ENCODE results near the gene ZNF804B. TPM values are rescaled to one million over a fixed set of nuclear protein-coding genes. Genes with fewer than 3 reads are reported as not detected.

Gene ZNF804B
- total RNA-seq, 1 experiment from 2014 or later = not detected

DNA sequence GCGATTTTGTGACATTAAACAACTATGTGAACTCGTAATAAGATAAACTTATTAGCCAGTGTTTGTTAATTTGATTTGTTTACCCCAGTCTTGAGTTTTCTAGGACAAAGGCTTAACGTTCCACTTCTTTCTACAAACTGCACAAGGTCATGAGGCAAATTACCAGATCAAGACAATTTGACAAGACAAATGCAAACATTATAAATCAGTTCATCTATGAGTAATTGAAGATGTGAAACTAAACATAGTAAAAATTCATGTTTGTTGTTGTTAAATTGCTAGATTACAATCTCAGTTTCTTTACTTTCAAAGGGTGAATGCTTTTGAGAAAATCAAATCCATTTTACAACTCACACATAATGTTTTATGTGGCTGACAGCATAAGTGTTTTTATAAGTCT lies 13.4 kb upstream of the ZNF804B start:
- Histone ChIP-seq H4K91ac (ENCODE audit: insufficient read length, low read depth, low read length) (no peak overlapping the region), H2BK5ac (ENCODE audit: insufficient read length, low read length) (no peak overlapping the region), H4K8ac (replicated peaks; ENCODE audit: insufficient read length, low read depth, low read length) (no peak overlapping the region), H3K14ac (ENCODE audit: insufficient read depth, low read length) (no peak overlapping the region), H3K56ac (ENCODE audit: insufficient read length, low read depth, low read length) (no peak overlapping the region), H2BK20ac (ENCODE audit: low read depth, low read length, poor library complexity, severe bottlenecking) (no peak overlapping the region), H2BK120ac (ENCODE audit: low read depth, low read length, poor library complexity, severe bottlenecking) (no peak overlapping the region), H2BK12ac (ENCODE audit: insufficient read length, low read depth, low read length) (no peak overlapping the region), H2AK5ac (ENCODE audit: insufficient read length, low read length) (no peak overlapping the region), H3K79me2 (ENCODE audit: insufficient read depth, low read length) (no peaks in the 10 kb centered on the region), H4K20me1 (ENCODE audit: control insufficient read depth, insufficient read depth, insufficient read length) (no peaks in the 10 kb centered on the region), H3K4me2 (ENCODE audit: insufficient read depth, insufficient read length, low read length) (no peak overlapping the region), H3K27me3 (ENCODE audit: insufficient read depth, low read length) (no peaks in the 10 kb centered on the region), H3K23me2 (ENCODE audit: insufficient read length, low read depth, low read length, poor library complexity, severe bottlenecking) (no peaks in the 10 kb centered on the region), H4K5ac (ENCODE audit: insufficient read length, low read depth, low read length) (no peak overlapping the region), H2AFZ (ENCODE audit: low read length) (no peak overlapping the region), H3K9ac (ENCODE audit: extremely low read depth, insufficient read length, low read length) (no peak overlapping the region), H3K27ac (ENCODE audit: insufficient read length, low read depth, low read length) (no peak overlapping the region), H3K9me3 (ENCODE audit: control insufficient read depth, low read depth, low read length) (no peaks in the 10 kb centered on the region), H3K23ac (ENCODE audit: insufficient read length, low read depth, low read length) (no peak overlapping the region), H3K4me1 (ENCODE audit: insufficient read depth, low read length) (no peaks in the 10 kb centered on the region), H3K79me1 (ENCODE audit: insufficient read depth, low read depth, low read length, poor library complexity, severe bottlenecking) (no peaks in the 10 kb centered on the region), H3K18ac (ENCODE audit: insufficient read length, low read depth, low read length) (no peak overlapping the region), H3K4ac (ENCODE audit: low read depth, low read length) (no peak overlapping the region), H2BK15ac (ENCODE audit: low read depth, low read length) (no peak overlapping the region), H3T11ph (ENCODE audit: low read length) (no peak overlapping the region)
- peaks cover 8% of the 10 kb centered on the region for H3K27me3 Mint-ChIP-seq (ENCODE audit: low read depth)
- H3K4me3 Mint-ChIP-seq = no peak overlapping the region
- peaks cover 0 to 1% of the 10 kb centered on the region in 2 experiments; a peak in 1 of 5 replicates for H3K9me3 Mint-ChIP-seq
- no peaks in the 10 kb centered on the region for H3K4me1 Mint-ChIP-seq
- no CpG with 5 or more reads among the region's 3 CpGs for WGBS (ENCODE audit: extremely low coverage, insufficient read length, low lambda C conversion rate)
- no peaks in the 10 kb centered on the region for H3K36me3 Mint-ChIP-seq (ENCODE audit: insufficient read depth in 1 of 3, low read depth in 3 of 3)
- no peak for DNase-seq
- H3K27ac Mint-ChIP-seq = no peak overlapping the region
- no peak for TF ChIP-seq CTCF (conservative IDR thresholded peaks at IDR 0.05)

All from H9 (cell line).